Chondrocyte (in vitro differentiated cells): ENCODE results near the gene HILPDA. TPM values are rescaled to one million over a fixed set of nuclear protein-coding genes. Genes with fewer than 3 reads are reported as not detected.

Source experiments
- DNase-seq: peaks from one replicate; pipeline ENCODE4 v3.0.0; 2021; ENCODE audit warnings: mixed read lengths, low spot score
- H3K27ac Mint-ChIP-seq: one replicate; pipeline ENCODE4 v1.8.0; 2021; ENCODE audit warnings: mild to moderate bottlenecking, moderate library complexity, mixed read lengths; ENCODE audit not compliant: unreplicated experiment
- H3K27me3 Mint-ChIP-seq: 2 replicates; pipeline ENCODE4 v1.8.0; 2021; ENCODE audit warnings: low read depth, mixed read lengths
- H3K36me3 Mint-ChIP-seq: 2 replicates; pipeline ENCODE4 v1.8.0; 2021; ENCODE audit warnings: low read depth, mixed read lengths
- H3K4me1 Mint-ChIP-seq: 2 replicates; pipeline ENCODE4 v1.8.0; 2021; ENCODE audit warnings: low read depth, mild to moderate bottlenecking, mixed read lengths
- H3K4me3 Mint-ChIP-seq: one replicate; pipeline ENCODE4 v1.8.0; 2021; ENCODE audit warnings: mild to moderate bottlenecking, moderate library complexity, mixed read lengths; ENCODE audit not compliant: unreplicated experiment
- H3K9me3 Mint-ChIP-seq: 2 replicates; pipeline ENCODE4 v1.8.0; 2021; ENCODE audit warnings: low read depth, mixed read lengths
- total RNA-seq: library from RNA; stranded (reverse); gene quantifications from 3 replicates; pipeline ENCODE4 v1.2.1, GENCODE V29; 2021
- TF ChIP-seq, protein P1 (sequence below): fragments of 200-600 bp; sonication (generic); IDR thresholded peaks from 2 replicates; pipeline ENCODE4 v1.5.0; 2021; ENCODE audit warnings: antibody characterized with exemption, mild to moderate bottlenecking, moderate library complexity

The HILPDA gene
- total RNA-seq, 1 donor from 2014 or later: 15.8 TPM

- no peak overlapping the region for H3K27ac Mint-ChIP-seq
- DNase-seq: no peak
- peaks cover 13% of the 10 kb centered on the region for H3K4me1 Mint-ChIP-seq
- TF ChIP-seq, protein P1, sequence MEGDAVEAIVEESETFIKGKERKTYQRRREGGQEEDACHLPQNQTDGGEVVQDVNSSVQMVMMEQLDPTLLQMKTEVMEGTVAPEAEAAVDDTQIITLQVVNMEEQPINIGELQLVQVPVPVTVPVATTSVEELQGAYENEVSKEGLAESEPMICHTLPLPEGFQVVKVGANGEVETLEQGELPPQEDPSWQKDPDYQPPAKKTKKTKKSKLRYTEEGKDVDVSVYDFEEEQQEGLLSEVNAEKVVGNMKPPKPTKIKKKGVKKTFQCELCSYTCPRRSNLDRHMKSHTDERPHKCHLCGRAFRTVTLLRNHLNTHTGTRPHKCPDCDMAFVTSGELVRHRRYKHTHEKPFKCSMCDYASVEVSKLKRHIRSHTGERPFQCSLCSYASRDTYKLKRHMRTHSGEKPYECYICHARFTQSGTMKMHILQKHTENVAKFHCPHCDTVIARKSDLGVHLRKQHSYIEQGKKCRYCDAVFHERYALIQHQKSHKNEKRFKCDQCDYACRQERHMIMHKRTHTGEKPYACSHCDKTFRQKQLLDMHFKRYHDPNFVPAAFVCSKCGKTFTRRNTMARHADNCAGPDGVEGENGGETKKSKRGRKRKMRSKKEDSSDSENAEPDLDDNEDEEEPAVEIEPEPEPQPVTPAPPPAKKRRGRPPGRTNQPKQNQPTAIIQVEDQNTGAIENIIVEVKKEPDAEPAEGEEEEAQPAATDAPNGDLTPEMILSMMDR: no peak
- no peaks in the 10 kb centered on the region for H3K27me3 Mint-ChIP-seq
- no peaks in the 10 kb centered on the region for H3K36me3 Mint-ChIP-seq
- no peaks in the 10 kb centered on the region for H3K9me3 Mint-ChIP-seq
- H3K4me3 Mint-ChIP-seq: no peak overlapping the region
These were observed 11.7 kb upstream of the HILPDA start for GRCh38 chr7:128443831-128444600.

GRCh38 chr7:128446306-128446705 is 9.4 kb upstream of the HILPDA start:
- TF ChIP-seq, protein P1: no peak
- no peaks in the 10 kb centered on the region for H3K9me3 Mint-ChIP-seq

DNA sequence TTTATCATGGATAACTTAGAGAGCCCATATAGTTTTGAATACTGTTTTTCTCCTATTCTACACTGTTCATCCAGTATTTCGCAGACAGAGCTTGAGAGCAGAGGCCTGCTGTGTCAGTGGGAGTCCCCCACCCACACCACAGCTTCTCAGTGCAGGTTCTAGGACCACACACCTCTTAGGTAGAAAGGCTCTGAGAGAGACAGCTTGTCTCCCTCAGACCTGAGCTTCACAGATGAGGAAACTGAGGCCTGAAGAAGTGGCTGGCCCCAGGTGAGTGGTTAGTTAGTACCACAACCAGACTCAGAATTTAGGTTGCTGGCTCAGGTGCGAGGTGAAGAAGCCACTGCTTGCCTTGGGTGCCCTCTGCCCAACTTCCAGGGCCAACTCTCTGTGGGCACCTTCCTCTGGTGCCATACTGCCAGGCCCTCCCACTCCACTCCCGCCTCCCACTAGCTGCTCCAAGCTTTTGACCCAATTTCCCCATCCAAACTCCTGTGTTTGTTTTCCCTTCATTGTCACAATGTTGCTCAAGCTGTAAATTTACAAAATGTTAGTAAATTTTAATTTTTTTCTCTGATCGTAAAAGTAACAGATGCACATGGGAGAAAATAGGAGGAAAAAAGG is 7.6 kb upstream of the HILPDA start:
- H3K27ac Mint-ChIP-seq: no peak overlapping the region
- no peak for DNase-seq
- H3K27me3 Mint-ChIP-seq: no peaks in the 10 kb centered on the region
- no peak overlapping the region for H3K4me3 Mint-ChIP-seq
- H3K9me3 Mint-ChIP-seq: no peaks in the 10 kb centered on the region
- H3K4me1 Mint-ChIP-seq: peaks cover 23% of the 10 kb centered on the region
- H3K36me3 Mint-ChIP-seq: no peaks in the 10 kb centered on the region
- TF ChIP-seq, protein P1: no peak

More at GRCh38 chr7:128446306-128446705, 9.4 kb upstream of the HILPDA start:
- Mint-ChIP-seq H3K27me3 (no peaks in the 10 kb centered on the region), H3K4me1 (peaks cover 23% of the 10 kb centered on the region), H3K4me3 (no peak overlapping the region), H3K36me3 (no peaks in the 10 kb centered on the region), H3K27ac (no peak overlapping the region)
- no peak for DNase-seq

DNA sequence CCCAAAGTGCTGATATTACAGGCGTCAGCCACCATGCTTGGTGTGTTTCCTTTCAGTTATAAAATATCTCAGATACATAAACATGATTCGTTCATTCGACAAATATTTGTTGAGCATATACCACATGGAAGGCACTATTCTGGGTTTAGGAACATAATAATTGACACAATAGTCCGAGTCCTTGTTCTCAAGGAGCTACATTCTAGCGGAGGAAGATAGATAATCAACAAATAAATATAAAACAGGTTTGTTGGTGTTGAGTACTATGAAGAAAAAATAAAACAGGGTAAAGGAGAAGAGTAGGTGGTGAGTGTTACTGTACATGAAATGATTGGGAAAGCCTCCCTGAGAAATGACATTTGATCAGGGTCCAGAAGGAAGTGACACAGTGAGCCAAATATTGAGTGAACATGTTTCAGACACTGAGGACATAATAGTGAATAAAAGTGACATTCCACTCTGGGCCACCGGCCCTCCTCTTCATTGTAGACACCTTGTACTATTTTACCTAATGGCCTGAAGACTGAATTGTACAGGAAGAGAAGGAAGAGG is 6.9 kb upstream of the HILPDA start:
- H3K4me1 Mint-ChIP-seq: peaks cover 26% of the 10 kb centered on the region
- no peak overlapping the region for H3K4me3 Mint-ChIP-seq
- TF ChIP-seq, protein P1: no peak
- no peak overlapping the region for H3K27ac Mint-ChIP-seq
- no peaks in the 10 kb centered on the region for H3K36me3 Mint-ChIP-seq
- no peaks in the 10 kb centered on the region for H3K9me3 Mint-ChIP-seq
- no peak for DNase-seq
- no peaks in the 10 kb centered on the region for H3K27me3 Mint-ChIP-seq

GRCh38 chr7:128450409-128450808 is 5.3 kb upstream of the HILPDA start:
- Mint-ChIP-seq H3K9me3 (no peaks in the 10 kb centered on the region), H3K36me3 (no peaks in the 10 kb centered on the region), H3K27ac (peak overlapping the region; percentile 37), H3K4me3 (no peak overlapping the region), H3K4me1 (peaks cover 42% of the 10 kb centered on the region), H3K27me3 (no peaks in the 10 kb centered on the region)
- DNase-seq: no peak
- TF ChIP-seq, protein P1: no peak
